Measurements from ENCODE around the gene XRRA1. TPM values are rescaled to one million over a fixed set of nuclear protein-coding genes. Genes with fewer than 3 reads are reported as not detected.

The XRRA1 gene
- total and polyA plus RNA-seq, 11 donors, result 3.9 to 26.6 (median 13.1) TPM

DNA sequence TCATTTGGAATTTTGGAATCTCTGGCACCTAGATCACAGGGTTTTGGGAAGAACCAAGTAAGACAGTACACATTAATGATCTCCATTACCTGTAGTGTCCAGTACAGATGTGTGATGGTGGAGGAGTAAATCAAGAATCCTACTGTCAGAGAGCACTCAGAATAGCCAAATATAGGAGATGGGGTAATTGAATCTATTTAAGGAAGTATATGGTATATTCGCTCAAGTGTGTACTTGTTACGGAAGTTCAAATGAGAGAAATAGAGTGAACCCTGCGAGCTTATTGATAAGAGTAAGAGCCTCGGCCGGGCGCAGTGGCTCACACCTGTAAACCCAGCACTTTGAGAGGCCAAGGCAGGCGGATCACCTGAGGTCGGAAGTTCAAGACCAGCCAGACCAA is 2.3 kb upstream of the XRRA1 start:
- ATAC-seq (no peak), DNase-seq (no peak)
- H3K36me3 ChIP-seq, result peaks cover 0 to 15% (median 7%) of the 10 kb centered on the region in 9 donors
- peak overlapping the region in 2 of 12 donors; percentile 74 to 96 for H3K4me3 ChIP-seq
- intact Hi-C loops (cut with DNase I), result loop anchor here in 1 of 10 donors (5.0 kb wide), 1 partner anchor 36 kb away; the partner anchor contains the start of gene NEU3
- no peaks in the 10 kb centered on the region for H3K27me3 ChIP-seq
- peaks cover 0 to 74% (median 40%) of the 10 kb centered on the region in 12 donors for H3K4me1 ChIP-seq
- no peaks in the 10 kb centered on the region for H3K9me3 ChIP-seq
- WGBS, 4 donors, result 70 to 79% (median 73%) methylated on average over 8 of the region's 8 CpGs
- no peak overlapping the region for H3K27ac ChIP-seq
- TF ChIP-seq, protein P1, sequence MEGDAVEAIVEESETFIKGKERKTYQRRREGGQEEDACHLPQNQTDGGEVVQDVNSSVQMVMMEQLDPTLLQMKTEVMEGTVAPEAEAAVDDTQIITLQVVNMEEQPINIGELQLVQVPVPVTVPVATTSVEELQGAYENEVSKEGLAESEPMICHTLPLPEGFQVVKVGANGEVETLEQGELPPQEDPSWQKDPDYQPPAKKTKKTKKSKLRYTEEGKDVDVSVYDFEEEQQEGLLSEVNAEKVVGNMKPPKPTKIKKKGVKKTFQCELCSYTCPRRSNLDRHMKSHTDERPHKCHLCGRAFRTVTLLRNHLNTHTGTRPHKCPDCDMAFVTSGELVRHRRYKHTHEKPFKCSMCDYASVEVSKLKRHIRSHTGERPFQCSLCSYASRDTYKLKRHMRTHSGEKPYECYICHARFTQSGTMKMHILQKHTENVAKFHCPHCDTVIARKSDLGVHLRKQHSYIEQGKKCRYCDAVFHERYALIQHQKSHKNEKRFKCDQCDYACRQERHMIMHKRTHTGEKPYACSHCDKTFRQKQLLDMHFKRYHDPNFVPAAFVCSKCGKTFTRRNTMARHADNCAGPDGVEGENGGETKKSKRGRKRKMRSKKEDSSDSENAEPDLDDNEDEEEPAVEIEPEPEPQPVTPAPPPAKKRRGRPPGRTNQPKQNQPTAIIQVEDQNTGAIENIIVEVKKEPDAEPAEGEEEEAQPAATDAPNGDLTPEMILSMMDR (IDR thresholded peaks at IDR 0.05), result no peak
- no peak for TF ChIP-seq POLR2A (IDR thresholded peaks at IDR 0.05)

DNA sequence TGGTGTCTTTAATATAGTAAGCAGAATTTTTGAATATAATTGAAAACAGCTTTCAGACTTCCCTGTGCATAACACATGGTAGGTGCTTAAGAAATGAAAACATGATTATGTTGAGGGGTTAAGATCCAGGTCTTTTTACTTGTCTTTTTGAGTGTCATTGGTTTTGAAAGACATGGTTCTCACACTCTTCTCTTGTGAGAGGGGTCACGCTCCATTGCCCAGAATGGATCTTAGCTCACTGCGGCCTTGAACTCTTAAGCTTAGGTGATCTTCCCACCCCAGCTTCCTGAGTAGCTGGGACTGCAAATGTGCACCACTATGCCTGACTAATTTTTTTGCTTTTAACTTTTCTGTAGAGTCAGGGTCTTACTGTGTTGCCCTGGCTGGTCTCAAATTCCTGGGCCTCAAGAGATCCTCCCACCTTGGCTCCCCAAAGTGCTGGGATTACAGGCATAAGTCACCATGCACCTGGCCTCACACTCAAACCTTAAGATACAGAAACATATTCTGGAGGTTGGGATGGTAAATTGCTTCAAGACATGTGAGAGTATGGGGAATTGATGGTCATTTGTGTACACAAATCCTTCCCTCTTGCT is 1.6 kb upstream of the XRRA1 start:
- Histone ChIP-seq H3K9me3 (no peaks in the 10 kb centered on the region), H3K4me1 (peaks cover 0 to 70% (median 36%) of the 10 kb centered on the region in 12 donors), H3K4me3 (peak overlapping the region in 10 of 12 donors; percentile 72 to 96 (median 86)), H3K27ac (peak overlapping the region in 8 of 12 donors; percentile 28 to 91 (median 88)), H3K36me3 (peaks cover 0 to 15% (median 7%) of the 10 kb centered on the region in 9 donors), H3K27me3 (no peaks in the 10 kb centered on the region)
- ATAC-seq (no peak), DNase-seq (no peak)
- intact Hi-C loops (cut with DNase I), result loop anchor here in 1 of 10 donors (5.0 kb wide), 1 partner anchor 37 kb away; the partner anchor contains the start of gene NEU3
- TF ChIP-seq, protein P1 (IDR thresholded peaks at IDR 0.05), result no peak
- TF ChIP-seq POLR2A (IDR thresholded peaks at IDR 0.05), result no peak
- WGBS, 4 donors, result 59 to 77% (median 68%) methylated on average over 2 of the region's 2 CpGs

DNA sequence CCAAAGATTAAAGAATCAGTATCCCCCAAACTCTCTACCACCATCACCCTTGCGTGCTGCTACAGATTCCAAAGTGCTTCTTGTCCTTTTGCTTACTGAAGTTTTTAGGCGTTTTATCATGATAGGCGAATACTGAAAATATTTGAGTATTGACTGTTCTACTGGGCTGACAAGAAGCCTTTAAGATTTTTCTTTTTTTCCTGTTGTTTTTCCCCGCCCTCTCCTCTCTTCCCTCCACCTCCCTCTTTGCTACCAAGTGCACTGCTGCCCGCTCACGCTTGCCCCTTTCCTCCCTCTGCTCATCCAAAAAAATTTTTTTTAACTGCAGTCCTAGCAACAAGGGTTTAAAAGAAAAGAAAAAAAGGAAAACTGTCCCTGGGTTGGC is 854 bp upstream of the XRRA1 start:
- Histone ChIP-seq H3K27ac (peak overlapping the region in 11 of 12 donors; percentile 69 to 91 (median 88)), H3K27me3 (no peaks in the 10 kb centered on the region), H3K4me1 (peaks cover 0 to 62% (median 36%) of the 10 kb centered on the region in 12 donors), H3K9me3 (no peaks in the 10 kb centered on the region), H3K36me3 (peaks cover 0 to 19% (median 7%) of the 10 kb centered on the region in 9 donors), H3K4me3 (peak overlapping the region; percentile 72 to 96 (median 84))
- DNase-seq (no peak), ATAC-seq (peak in 1 of 4 donors; percentile 22)
- 1 to 2% (median 1%) methylated on average over 6 of the region's 6 CpGs for WGBS, 4 donors
- intact Hi-C loops (cut with DNase I), result loop anchor here in 3 of 10 donors (5.0 kb wide), 2 partner anchors 38 to 73 kb away; partner anchors contain the start of gene NEU3 (in 2 of the 3)
- TF ChIP-seq, protein P1 (IDR thresholded peaks at IDR 0.05), result no peak

DNA sequence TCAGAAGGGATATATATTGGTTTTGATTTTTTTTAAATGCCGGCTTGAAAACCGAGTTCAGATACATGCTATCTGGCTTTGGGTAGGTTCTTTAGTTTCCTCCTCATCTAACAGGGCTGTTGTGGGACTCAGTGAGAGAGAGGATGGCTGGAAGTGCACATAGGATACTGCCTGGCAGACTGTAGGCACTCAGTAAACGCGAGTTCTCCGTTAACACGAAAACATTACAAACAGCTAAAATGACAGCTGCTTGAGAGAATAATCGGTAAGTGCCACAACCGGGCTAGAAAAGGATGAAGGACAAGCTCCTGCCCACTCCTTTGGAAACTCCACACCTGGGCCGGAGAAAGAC is 369 bp downstream of the XRRA1 start:
- H3K9me3 ChIP-seq, result no peaks in the 10 kb centered on the region
- intact Hi-C loops (cut with DNase I), result loop anchor here in 2 of 10 donors (5.0 kb wide), 2 partner anchors 39 to 74 kb away; partner anchors contain the start of gene NEU3 (in 1 of the 2)
- H3K4me1 ChIP-seq, result peaks cover 0 to 50% (median 31%) of the 10 kb centered on the region in 12 donors
- TF ChIP-seq, protein P1 (IDR thresholded peaks at IDR 0.05), result no peak
- H3K27ac ChIP-seq, result peak overlapping the region; percentile 5 to 91 (median 86)
- peaks cover 0 to 28% (median 5%) of the 10 kb centered on the region in 9 donors for H3K36me3 ChIP-seq
- H3K27me3 ChIP-seq, result no peaks in the 10 kb centered on the region
- ATAC-seq, result peak in 3 of 4 donors; percentile 3 to 31 (median 19)
- H3K4me3 ChIP-seq, result peak overlapping the region; percentile 72 to 96 (median 84)
- WGBS, 4 donors, result 1 to 3% (median 2%) methylated on average over 9 of the region's 9 CpGs
- DNase-seq, result no peak

All from heart left ventricle (tissue), 16 donors.